ENCODE data around the gene DBNL.

DNA sequence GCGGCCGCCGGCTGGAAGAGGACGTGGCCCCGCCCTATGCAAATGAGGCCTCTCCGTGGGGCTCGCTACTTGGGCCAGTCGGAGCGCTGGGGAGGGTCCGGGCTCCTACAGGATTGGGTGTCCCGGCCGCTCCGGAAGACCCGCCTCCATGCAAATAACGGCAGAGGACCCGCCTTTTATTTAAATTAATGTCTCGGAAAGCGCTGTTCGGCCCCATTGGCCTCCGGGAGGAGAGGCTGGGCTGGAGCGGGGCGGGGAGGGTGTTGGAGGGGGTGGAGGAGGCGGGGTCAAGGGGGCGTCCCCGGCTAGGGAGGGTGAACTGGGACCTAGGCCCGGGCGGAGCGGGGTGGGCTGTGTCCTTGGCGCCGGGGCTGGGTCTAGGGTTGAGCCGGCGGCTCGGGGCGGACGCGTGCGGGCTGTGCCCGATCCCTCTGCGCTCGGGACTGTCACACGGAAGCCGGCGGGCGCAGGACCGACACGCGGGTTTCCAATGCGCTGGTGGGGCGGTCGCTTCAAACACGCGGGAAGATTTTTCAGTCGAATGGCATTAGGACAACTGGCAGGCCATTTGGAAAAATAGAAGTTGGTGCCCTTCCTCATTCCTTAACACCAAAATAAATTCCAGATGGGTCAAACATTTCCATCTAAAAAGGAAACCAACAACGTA is 38.2 kb downstream of the DBNL start:
- TF ChIP-seq CTCF (IDR thresholded peaks at IDR 0.05) (no peak), POLR2A (IDR thresholded peaks at IDR 0.05) (peak in 1 of 2 donors; percentile 83)
